GDM1 (cell line): ENCODE data around the gene SPATA24.
A peak's percentile ranks its signal among the peaks of the same experiment; 100 is the strongest.
"Not testable (repeated sequence)": the region's sequence is repeated elsewhere in the genome, so short reads cannot be mapped to it uniquely, and the experiment has no call there.

Source experiments
- DNase-seq: peaks from one replicate; lab custom pipeline; 2025; lab: John Stamatoyannopoulos, UW

SPATA24 gene

DNA sequence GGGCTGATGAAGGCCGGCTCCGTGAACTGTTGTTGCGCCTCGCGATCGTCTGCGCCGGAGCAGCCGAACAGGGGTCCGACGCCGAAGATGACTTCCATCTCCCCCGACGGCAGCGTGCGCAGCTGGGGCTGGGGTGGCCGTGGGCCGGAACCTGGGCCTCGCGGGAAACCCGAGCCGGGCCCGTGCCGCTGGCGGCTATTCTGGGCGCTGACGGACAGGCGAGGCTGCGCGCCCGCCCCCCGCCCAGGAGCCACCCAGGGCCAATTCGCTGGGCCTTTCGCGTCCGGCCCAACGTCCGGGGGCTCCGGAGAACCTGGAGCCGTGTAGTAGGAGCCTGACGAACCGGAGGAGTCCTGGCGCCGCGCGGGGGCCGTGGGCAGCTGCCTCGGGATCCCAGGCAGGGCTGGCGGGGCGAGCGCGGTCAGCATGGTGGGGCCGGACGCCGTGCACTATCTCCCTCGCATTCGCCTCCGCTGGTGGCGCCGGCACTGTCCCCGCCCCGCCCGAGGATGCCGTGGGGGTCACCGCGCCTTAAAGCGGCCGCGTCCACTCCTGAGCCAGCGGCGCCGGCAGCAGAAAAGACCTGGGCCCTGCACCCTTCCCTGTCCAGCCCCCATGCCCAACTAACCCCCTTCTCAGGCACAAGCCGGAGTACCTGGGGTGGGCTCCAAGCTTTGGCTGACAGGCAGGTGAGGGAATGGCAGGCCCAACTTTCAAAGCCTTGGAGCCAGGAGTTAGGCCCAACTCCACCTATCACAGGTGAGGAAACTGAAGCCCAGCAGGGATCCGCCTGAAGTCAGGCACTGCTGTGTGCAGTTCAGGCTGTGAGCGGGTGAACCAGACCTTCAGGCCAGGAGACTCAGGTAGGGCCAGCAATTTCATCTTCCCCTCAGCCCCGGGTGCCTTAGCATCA, 9.0 kb downstream of the SPATA24 start, which contains the start of gene PROB1:
Gene PROB1, minus strand, starts transcription at position 451 of the 913 bp plus-strand sequence. Its CDS starts 23 bp downstream, at position 428.
- no peak for DNase-seq

GRCh38 chr5:139394123-139394653, 9.7 kb downstream of the SPATA24 start:
- DNase-seq, result no peak

GRCh38 chr5:139393497-139394122, 10.3 kb downstream of the SPATA24 start:
- DNase-seq, result no peak

DNA sequence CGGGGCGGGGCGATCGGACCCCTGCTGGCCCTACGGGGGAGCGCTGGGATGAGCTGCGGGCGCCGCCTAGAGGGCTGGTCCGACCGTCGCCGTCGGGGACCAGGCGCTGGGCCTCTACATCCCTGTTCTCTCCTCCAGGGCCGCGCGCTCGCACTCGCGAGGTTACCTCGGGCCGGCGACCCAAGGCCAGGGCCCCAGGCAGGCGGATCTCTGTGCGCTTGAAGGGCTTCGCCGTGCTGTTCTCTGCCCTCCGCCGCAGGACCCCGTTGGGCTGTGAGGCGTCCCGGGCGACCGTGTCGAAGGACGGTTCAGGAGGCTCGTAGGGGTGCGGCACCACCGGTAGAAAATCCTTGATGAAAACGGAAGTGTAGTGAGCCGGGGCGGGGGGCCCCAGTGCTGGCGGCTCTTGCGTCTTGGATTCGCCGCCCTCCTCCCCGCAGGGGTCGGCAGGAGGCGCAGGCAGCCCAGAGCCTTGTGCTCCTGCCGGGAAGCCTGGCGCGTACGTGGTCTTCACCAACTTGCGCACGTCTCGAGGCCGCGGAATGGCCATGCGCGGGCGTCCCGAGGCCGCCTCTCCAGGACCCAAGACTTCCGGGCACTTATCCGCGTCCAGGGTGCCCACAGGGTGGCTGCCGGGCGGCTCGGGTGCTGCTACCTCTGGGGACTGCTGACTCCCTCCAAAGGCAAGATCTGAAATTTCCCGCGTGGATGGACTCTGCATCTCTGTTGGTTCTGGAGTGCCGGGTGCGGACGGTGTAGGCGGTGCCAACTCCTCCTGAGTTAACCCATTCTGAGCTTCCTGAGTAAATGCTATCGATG, 11.0 kb downstream of the SPATA24 start:
- DNase-seq, result no peak

DNA sequence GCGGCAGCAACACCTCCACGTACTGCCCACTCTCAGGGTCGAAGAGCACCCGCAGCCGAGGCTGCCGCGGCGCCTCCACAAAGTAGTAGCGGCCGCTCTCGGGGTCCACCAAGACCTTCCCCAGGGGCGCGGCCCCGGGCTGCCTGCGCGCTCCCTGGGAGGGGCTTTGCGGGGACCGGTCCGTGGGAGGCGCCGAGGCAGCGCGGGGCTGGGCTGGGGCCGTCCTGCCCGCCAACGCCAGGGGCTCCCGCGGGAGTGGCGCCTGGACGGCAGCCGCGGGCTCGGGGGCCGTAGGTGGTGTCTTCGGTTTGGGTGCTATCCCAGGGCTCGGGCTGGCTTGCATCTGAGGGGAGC, 11.6 kb downstream of the SPATA24 start:
- DNase-seq, result no peak

- DNase-seq, result no peak
These were observed 12.1 kb downstream of the SPATA24 start for GRCh38 chr5:139391570-139392323.

- DNase-seq, result no peak
These were observed 13.0 kb downstream of the SPATA24 start for GRCh38 chr5:139390639-139391569.

DNA sequence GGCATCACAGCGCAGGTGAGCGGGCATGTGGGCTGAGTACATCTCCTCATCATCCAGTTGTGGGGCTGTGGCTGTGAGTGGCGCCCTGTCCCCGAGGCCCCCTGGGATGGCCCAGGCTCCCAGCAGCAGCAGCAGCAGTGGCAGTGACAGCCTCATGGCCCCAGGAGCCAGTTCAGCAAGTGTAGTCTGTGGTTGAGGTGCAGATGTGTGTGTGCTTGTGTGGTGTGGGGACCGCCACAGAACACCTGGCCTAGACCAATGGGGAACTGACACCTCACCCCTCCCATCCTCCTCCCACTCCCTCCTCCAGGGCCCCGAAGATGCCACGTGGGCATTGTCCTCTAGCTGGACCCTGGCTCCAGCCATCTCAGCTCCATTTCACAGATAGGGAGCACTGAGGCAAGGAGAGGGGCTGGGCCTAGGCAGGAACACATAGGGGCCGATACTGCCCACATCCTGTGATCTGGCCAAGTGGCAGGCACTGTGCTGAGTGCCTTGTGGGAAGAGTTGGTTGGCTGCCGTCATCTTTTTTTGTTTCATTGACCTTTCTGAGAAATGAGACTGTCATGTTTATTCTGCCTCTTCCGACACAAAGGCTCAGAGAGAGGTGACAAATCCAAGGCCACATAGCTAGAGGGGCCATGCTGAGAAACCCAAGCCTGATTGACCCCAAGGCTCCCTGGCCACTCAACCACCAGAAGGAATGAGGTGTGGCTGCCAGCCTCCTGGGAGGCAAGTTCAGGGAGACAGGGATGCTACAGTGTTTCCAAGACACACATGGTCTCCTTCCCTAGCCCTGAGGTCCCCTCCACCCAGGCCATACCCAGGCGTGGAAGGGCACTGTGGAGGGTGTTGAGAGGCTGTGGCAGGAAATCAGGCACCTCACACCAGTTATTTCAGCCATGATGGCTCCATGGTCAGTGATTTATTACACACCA, 13.9 kb downstream of the SPATA24 start, which contains the start of gene MZB1:
Gene MZB1, minus strand, starts transcription at position 213 of the 938 bp plus-strand sequence. Its CDS starts 57 bp downstream, at position 156.
- DNase-seq, result no peak

DNA sequence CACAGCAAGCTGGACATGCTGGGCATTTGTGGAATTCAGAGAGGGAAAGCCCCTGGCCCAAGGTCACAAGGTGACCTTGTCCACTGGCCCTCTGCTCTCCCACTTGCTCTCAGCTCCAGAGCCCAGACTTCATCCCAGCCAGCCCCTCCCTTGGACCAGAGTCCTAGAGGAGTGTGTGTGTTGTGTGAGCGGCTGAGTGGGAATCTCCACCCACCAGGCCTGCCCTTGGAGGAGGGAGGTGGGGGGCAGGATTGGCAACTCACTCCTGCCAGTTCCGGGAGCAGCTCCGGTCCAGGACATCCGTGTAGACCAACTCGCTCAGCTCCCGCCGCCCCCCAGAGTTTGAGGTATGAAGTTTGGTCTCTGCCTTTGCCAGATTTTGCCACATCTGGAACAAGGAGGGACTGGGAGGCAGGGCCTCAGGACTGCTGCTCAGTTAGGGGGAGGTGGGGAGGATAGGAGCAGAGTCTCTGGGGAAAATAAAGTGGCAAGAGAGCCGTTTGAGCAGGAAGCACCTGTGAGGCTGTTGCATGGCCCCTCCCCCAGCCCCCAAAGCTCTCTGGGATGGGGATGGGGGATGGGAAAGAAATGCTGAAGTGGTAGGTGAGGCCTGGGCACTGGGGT, 15.6 kb downstream of the SPATA24 start:
- peak; percentile 65 for DNase-seq

GRCh38 chr5:139387611-139388197, 16.2 kb downstream of the SPATA24 start:
- no peak for DNase-seq

- not testable (repeated sequence) for DNase-seq
These were observed 16.9 kb downstream of the SPATA24 start for GRCh38 chr5:139386956-139387355.

DNA sequence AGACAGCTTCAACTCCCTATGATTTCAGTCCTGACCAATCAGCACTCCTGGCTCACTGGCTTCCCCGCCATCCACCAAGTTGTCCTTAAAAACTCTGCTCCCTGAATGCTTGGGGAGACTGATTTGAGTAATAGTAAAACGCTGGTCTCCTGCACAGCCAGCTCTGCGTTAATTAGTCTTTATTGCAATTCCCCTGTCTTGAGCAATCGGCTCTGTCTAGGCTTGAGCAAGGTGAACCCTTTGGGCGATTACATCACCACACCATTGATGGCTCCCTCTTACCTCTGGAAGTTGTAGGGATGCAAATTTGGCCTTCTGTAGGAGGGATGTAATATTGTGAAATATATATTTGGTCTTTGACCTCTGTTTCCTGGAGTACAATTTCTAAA, 17.8 kb downstream of the SPATA24 start:
- DNase-seq, result no peak

DNA sequence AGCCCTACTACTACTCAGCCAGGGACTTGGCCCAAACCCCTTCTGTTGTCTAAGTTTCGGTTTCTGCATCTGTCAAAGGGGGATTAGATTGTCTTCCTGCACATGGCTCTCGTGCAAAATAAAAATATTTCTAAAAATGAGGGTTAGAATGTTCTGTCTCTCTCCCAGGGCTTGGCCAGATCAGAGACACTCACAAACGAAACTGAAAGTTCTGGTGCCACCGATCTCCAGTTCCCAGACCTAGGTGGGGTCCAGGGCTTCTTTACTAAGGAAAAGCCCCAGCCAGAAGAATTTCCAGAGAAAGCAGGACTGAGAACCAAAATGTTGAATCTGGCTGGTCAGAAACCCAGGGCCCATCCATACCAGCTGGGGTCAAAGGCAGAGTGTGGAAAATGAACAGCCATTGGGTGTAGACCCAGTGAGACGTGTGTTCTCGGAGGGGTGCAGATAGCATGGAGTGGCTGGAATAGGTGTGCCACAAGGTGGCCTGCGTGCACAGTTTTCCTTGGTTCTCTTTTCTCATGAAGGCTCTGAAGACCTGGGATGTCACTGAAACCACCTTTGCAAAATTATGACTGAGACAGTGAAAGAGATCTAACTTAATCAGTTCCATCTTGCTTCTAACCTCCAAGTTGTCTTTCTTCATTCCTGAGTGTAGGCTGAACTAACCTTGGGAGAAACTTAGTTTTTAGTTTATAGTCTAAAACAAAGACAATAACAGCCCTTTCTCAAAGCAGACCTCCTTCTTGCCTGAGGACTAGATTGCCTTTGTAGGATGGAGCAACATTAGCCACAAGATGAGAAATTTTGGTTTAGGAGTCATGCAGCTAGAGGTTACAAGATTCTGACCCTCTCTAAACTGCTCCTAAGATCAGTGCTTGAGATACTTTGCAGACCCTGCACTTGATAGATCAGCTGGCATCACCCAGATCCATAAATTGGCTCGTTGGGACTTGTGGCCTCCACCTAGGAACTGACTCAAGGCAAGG, 18.5 kb downstream of the SPATA24 start:
- DNase-seq, result no peak

- no peak for DNase-seq
These were observed 19.3 kb downstream of the SPATA24 start for GRCh38 chr5:139384591-139385051.

GRCh38 chr5:139383993-139384590, 19.8 kb downstream of the SPATA24 start:
- DNase-seq, result no peak

GRCh38 chr5:139383275-139383992, 20.5 kb downstream of the SPATA24 start, which contains the start of gene SLC23A1:
SLC23A1 (minus strand) TSS chr5:139383297; CDS start chr5:139383253, 44 bp downstream.
- no peak for DNase-seq
